HG02884 (cell line): Measurements from ENCODE around the gene ALDH16A1.

Experiments used
- ATAC-seq: cut with Tn5 transposase; IDR thresholded peaks from one replicate; pipeline ENCODE4 v1.9.1; 2021; ENCODE audit warnings: mild to moderate bottlenecking, moderate library complexity; ENCODE audit not compliant: unreplicated experiment

ALDH16A1 gene

DNA sequence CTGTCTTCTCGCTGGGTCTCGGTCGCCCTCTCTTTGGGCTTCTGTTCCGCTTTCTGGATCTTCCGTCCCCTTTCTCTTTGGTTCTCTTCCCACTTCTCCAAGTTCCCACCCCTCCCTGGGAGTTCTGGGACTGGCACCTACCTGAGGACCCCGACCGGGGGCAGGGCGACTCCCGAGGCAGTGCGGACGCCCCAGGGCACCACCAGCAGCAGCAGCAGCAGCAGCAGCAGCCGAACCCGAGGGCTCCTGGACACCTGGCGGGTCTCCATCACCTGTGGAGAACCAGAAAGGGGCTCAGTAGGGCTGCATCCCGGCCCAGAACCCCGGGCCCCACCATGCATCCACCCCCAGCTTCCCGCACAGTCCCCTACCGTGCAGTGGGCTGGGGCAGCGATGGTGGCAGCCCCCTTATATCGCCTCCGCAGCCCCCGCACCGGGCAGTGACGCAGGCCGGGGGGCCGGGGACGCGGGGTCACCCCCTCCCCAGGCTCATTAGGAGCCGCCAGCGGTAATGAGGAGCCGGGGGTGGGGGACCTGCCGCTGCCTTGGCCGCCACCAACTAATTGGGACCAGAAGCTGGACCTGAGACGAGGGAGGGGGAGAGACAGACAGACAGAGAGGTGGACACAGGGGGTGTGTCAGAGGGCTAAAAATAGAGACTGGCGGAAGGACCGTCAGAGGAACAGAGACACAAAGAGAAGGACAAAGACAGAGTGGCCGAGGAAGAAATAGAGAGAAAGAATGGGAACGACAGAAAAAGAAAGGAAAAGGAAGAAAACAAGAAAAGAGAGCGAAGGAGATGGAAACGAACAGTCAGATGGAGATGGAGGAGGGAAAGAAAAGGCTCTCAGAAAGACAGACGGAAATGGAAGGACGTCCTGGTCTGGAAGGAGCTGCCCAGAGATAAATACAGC lies 29.7 kb upstream of the ALDH16A1 start, which contains the start of gene PTH2:
Gene PTH2 (minus strand): TSS at position 371 of the 914 bp plus-strand sequence. CDS start 102 bp downstream, at position 269.
- ATAC-seq = no peak

GRCh38 chr19:49423985-49424303 lies 29.1 kb upstream of the ALDH16A1 start:
- no peak for ATAC-seq

GRCh38 chr19:49425178-49425577 lies 27.8 kb upstream of the ALDH16A1 start, which contains the start of gene GFY:
GFY (plus strand) TSS chr19:49425388; CDS start chr19:49426431, 1,043 bp downstream.
- no peak for ATAC-seq

- no peak for ATAC-seq
Measured at GRCh38 chr19:49425922-49426592, 27.0 kb upstream of the ALDH16A1 start.

DNA sequence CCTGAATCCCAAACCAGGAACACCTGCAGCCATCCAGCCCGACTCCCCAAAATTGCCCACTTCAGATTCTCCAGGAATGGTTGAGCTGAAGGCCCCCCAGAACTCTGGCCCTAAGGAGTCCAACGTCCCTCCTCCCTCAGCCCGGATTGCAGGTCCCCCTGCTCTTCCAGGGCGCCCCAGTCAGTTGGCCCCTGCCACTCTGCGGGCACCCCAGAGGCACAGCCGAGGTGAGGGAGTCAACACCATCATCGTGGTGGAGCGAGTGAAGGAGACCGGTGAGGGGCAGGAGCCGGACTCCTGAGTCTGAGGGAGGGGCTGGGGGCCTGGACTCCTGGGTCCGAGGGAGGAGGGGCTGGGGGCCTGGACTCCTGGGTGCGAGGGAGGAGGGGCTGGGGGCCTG lies 25.7 kb upstream of the ALDH16A1 start:
- ATAC-seq = no peak

DNA sequence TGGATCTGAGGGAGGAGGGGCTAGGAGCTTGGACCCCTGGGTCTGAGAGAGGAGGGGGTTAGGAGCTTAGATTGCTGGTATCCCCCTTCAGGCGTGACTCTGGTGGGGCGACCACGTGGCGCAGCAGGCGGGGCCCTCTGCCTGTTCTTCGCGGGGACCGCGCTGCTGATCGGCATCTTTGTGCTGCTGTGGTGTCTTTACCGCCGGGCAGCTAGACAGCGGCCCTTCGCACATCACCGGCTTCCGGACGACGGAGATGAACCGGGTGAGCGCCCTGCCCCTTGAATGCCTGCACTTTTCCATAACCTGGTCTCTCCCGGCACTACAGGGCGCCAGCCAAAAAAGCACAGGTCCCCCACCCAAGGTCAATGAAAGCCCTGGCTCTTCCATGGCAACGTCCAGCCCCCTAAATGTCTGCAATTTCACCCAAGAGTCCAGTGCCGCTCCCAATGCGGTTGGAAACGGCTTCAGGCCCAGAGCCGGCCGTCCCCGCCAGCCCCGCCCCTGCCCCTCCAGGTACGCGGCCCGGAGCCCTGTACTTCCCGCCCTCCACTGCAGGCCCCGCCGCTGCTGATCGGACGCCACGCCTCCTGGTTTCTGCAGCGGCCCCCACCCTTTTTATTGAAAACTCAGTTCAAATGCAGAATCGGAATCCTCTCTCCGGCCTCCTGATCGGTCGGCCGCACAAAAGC lies 25.0 kb upstream of the ALDH16A1 start:
- ATAC-seq = no peak

GRCh38 chr19:49428547-49429451 lies 24.2 kb upstream of the ALDH16A1 start:
- no peak for ATAC-seq

DNA sequence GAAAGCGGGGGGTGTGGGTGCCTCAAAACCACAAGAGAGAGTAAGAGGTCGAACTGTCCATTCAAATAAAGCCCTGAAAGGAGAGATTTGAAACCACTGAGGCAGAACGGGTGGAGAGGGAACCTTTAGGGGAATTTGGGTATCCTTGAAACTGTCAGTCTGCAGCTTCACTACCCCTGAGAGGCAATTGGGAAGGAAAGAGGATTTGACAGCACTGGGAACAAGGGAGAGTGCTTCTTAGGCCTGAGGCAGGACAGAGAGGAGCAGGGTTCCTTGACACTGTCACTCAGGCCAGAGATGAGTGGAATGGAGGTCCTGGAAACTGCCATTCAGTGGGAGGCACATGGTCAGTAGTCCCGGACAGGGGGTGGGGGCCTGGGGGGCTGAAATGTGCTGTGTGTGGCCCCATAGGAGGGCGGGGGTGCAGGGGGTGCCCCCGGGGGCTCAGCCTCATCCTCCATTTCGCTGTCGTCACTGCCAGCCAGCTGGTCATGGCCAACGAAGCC lies 22.8 kb upstream of the ALDH16A1 start:
- ATAC-seq = no peak

- no peak for ATAC-seq
Measured at GRCh38 chr19:49430678-49431329, 22.2 kb upstream of the ALDH16A1 start.

- no peak for ATAC-seq
Measured at GRCh38 chr19:49431330-49431749, 21.7 kb upstream of the ALDH16A1 start.

DNA sequence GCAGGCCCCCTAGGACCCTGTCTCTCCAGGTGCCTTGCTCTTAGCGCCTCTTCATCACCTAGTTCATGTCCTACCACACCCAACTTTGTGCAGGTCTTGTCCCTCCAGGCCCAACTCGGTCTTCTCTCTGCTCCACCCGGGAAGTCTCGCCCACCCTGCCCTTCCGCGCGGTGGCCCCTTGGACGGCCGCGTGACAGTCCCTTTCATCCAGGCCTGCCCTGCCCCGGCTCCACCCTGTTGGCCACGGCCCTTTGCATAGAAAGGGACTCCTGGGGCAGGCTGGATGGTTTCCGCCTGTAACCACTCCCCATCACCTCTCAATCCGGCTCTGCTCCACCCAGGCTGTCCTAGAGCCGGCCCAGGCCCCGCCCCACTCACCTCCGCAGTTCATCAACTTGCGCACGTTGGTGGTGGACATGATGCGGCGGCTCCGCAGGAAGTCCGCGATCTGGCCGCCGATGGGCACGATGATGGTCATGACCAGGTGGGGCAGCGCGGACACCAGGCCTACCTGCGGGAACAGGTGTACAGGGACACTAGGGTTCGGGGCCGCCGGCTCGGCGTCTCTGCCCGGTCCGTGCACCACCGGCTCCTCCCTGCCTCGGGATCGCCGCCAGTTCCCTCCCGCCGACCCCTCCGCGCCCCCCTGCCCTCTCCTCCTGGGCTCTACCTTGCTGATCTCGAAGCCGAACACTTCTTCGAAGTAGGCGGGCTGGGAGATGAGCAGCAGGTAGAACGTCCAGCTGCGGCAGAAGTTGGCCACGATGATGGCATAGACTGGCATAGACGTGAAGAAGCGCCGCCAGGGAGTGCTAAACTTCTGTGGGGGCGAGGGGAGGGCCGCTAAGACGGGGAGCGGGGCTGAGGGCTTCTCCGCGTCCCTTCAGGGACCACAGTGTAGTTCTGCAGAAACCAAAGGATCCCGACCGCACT lies 20.6 kb upstream of the ALDH16A1 start:
- no peak for ATAC-seq

GRCh38 chr19:49433240-49433901 lies 19.7 kb upstream of the ALDH16A1 start:
- ATAC-seq = no peak

- no peak for ATAC-seq
Measured at GRCh38 chr19:49434907-49435583, 18.0 kb upstream of the ALDH16A1 start.

DNA sequence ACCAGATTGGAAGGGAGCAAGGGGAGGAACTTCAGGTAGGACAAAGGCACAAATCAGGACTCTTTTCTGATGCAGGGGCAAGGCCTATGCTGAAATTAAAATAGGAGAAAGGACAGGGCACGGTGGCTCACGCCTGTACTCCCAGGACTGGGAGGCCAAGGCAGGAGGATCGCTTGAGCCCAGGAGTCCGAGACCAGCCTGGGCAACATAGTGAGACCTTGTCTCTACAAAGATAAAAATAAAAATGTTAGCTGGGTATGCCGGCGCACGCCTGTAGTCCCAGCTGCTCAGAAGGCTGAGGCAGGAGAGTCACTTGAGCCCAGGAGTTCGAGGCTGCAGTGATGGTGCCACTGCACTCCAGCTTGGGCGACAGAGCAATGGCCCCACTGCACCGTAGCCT lies 17.4 kb upstream of the ALDH16A1 start:
- ATAC-seq = no peak

DNA sequence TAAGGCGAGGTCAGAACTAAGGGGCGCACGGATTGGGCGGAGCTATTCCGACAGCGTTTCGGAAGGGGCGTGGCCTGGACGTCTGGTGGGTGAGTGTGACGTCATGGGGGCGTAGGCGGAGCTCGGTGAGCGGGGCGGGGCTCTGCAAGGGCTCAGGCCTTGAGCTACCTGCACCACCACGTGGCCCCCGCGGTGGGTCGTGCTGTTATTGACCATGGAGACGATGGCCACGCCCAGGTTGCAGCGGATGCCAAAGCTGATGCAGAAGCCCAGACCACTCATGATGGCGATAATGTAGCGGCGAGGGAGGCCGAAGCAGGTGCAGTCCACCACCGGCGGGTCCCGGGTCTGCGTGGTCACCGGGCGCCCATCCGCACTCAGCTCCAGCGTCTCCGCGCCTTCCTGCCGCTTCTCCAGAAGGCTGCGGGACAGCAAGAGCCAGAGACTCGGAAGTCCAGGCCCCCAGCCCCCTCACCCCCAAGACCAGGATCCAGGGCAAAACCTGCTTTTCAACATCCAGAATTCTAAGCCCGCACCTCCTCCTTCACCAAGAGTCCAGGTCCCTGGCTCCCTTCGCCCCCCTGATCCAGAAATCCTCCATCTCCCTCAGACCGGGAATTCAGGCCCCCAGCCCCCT lies 16.5 kb upstream of the ALDH16A1 start:
- no peak for ATAC-seq

- ATAC-seq = no peak
Measured at GRCh38 chr19:49437231-49437630, 15.8 kb upstream of the ALDH16A1 start.

DNA sequence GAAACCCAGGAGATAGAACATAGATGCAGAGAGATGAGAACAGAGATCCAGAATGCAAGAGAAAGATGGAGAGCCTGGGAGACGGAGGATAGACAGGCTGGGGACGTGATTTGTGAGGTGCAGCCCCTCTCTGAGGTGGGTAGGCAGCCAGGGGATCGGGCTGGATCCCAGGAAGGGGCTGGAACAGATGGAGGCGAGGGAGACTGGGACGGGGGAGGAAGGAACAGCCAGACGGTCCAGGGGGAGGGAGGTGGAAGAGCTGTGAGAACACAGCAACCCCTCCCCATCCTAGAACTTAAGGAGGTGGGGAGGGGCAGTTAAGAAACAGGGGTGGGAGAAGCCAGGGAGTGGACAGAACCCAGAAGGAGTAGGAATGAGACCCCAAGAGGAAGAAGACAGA lies 14.8 kb upstream of the ALDH16A1 start:
- ATAC-seq = no peak
